ENCODE results near the gene DCAF7. TPM values are rescaled to one million over a fixed set of nuclear protein-coding genes. Genes with fewer than 3 reads are reported as not detected.

The DCAF7 gene
- total and polyA plus RNA-seq, 3 donors from 2014 or later, result 51.7 to 164 (median 66.8) TPM

DNA sequence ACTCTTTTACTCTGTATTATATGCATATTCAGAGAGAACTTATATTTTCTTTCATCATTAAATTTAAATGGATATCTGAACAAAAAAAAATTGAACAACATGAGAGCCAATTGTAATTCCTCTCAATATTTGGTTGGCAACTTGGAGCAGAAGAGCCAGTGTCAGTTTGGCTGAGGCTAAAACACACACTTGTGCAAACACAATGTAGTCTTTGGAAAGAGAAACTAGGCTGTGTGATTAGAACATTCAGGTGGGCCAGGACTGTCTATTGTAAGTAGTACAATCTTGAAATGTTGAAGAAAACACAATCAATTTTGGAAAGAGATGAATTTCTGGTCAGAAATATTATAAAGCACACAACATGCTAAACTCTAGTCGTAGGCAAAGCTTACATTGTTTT, 17.0 kb downstream of the DCAF7 start:
- WGBS, 2 donors, result 92 to 95% methylated on average over 1 of the region's 1 CpG
- no peak overlapping the region for H3K27ac ChIP-seq
- H3K4me3 ChIP-seq, result no peak overlapping the region
- intact Hi-C loops (cut with DNase I; ENCODE audit: low total_unique reads), result no loop called here
- no peaks in the 10 kb centered on the region for H3K9me3 ChIP-seq
- no peaks in the 10 kb centered on the region for H3K27me3 ChIP-seq
- no peaks in the 10 kb centered on the region for H3K36me3 ChIP-seq (ENCODE audit: low read depth, missing control alignments)
- DNase-seq, result no peak
- TF ChIP-seq, protein P1, sequence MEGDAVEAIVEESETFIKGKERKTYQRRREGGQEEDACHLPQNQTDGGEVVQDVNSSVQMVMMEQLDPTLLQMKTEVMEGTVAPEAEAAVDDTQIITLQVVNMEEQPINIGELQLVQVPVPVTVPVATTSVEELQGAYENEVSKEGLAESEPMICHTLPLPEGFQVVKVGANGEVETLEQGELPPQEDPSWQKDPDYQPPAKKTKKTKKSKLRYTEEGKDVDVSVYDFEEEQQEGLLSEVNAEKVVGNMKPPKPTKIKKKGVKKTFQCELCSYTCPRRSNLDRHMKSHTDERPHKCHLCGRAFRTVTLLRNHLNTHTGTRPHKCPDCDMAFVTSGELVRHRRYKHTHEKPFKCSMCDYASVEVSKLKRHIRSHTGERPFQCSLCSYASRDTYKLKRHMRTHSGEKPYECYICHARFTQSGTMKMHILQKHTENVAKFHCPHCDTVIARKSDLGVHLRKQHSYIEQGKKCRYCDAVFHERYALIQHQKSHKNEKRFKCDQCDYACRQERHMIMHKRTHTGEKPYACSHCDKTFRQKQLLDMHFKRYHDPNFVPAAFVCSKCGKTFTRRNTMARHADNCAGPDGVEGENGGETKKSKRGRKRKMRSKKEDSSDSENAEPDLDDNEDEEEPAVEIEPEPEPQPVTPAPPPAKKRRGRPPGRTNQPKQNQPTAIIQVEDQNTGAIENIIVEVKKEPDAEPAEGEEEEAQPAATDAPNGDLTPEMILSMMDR (IDR thresholded peaks at IDR 0.05), result no peak
- no peak for TF ChIP-seq POLR2A (IDR thresholded peaks at IDR 0.05)
- H3K4me1 ChIP-seq, result no peaks in the 10 kb centered on the region

DNA sequence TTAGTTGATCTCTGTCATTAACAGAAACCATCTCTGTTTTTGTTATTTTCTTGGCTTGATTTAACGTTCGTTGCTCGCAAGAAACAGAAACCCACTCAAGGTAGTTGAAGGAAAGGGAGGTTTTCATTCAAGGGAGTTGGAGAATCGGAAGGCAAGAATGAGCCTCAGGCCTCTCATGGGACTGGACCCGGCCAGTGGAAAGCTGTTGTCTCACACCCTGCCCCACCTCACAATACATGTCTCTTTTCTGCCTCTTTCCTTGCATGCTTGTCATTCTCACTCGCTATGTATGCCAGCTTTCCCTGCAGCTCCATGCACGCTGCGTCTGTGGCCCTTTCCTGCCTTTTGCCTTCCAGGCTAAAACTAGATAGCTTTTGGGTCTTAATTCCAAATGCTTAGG, 18.3 kb downstream of the DCAF7 start:
- no peak for DNase-seq
- no peak for TF ChIP-seq POLR2A (IDR thresholded peaks at IDR 0.05)
- TF ChIP-seq, protein P1 (IDR thresholded peaks at IDR 0.05), result no peak
- Histone ChIP-seq H3K4me1 (no peaks in the 10 kb centered on the region), H3K9me3 (no peaks in the 10 kb centered on the region), H3K27me3 (no peaks in the 10 kb centered on the region), H3K4me3 (no peak overlapping the region), H3K36me3 (ENCODE audit: low read depth, missing control alignments) (no peaks in the 10 kb centered on the region), H3K27ac (no peak overlapping the region)
- intact Hi-C loops (cut with DNase I; ENCODE audit: low total_unique reads), result no loop called here
- 77 to 83% methylated on average over 8 of the region's 8 CpGs for WGBS, 2 donors

DNA sequence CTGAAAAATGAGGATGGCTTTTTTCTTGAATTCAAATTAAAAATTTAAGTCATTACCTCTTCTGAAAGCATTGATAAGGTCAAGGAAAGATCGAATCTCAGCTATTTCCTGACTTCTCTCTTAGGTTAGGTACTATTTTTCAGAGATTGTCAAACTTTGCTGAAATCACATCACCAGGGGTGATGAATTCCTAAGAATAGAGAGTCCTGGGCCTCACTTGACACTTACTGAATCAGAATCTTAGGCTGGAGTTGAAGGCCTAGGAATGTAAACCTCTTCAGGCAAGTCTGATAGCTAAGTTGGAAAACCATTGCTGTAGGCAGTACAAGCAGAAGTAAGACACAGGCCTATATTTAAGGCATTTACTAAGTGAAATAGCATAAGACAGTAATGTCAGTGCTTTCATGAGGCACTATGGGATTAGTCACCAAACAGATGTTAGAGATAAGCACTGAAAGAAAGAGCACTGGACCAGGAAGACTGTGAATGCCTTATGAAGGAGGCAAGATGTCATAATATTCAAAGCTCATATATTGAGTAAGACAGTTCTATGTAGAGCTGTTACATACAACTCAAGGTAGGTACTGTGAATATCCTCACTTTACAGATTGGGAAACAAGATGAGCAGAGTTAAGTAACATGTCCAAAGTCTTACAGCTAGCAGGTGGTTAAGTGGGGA, 21.5 kb downstream of the DCAF7 start:
- Histone ChIP-seq H3K27ac (no peak overlapping the region), H3K27me3 (no peaks in the 10 kb centered on the region), H3K4me1 (no peaks in the 10 kb centered on the region), H3K4me3 (no peak overlapping the region), H3K9me3 (no peaks in the 10 kb centered on the region), H3K36me3 (ENCODE audit: low read depth, missing control alignments) (no peaks in the 10 kb centered on the region)
- no peak for TF ChIP-seq POLR2A (IDR thresholded peaks at IDR 0.05)
- TF ChIP-seq, protein P1 (IDR thresholded peaks at IDR 0.05), result no peak
- 87 to 94% methylated on average over 1 of the region's 1 CpG for WGBS, 2 donors
- no peak for DNase-seq
- intact Hi-C loops (cut with DNase I; ENCODE audit: low total_unique reads), result no loop called here

DNA sequence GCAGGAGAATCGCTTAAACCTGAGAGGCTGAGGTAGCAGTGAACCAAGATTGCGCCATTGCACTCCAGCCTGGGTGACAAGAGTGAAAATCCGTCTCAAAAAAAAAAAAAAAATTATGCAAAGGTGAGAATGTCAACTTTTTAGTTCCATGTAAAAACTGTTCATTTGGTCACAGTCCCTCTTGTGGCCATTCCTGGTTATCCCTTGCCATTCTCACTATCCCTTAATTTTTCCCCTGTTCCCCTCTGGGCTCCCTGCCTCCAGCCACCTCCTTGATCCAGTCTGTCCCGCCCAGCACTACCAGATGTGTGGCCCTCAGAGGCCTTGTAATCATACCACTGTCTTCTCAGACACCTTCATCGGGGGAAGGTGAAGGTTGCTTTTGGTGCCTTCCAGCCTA, 23.4 kb downstream of the DCAF7 start:
- Histone ChIP-seq H3K9me3 (no peaks in the 10 kb centered on the region), H3K4me3 (no peak overlapping the region), H3K4me1 (peaks cover 5% of the 10 kb centered on the region), H3K27ac (no peak overlapping the region), H3K27me3 (no peaks in the 10 kb centered on the region), H3K36me3 (ENCODE audit: low read depth, missing control alignments) (no peaks in the 10 kb centered on the region)
- intact Hi-C loops (cut with DNase I; ENCODE audit: low total_unique reads), result no loop called here
- TF ChIP-seq POLR2A (IDR thresholded peaks at IDR 0.05), result no peak
- TF ChIP-seq, protein P1 (IDR thresholded peaks at IDR 0.05), result peak in 2 of 3 experiments; percentile 37 to 42
- no peak for DNase-seq
- WGBS, 2 donors, result 81 to 83% methylated on average over 5 of the region's 5 CpGs
